ENCODE measurements around the gene CROCC2.

The CROCC2 gene

GRCh38 chr2:240858871-240859270, 47.3 kb upstream of the CROCC2 start:
- Histone ChIP-seq H4K20me1 (ENCODE audit: low read depth, low read length) (no peaks in the 10 kb centered on the region), H3K9me2 (replicated peaks; ENCODE audit: insufficient read depth, low read length) (no peaks in the 10 kb centered on the region), H3K9me3 (ENCODE audit: insufficient read depth, low read length) (0 out of 2 replicates have a peak, but pooled peaks cover 6% of the 10 kb centered on the region), H3K79me2 (ENCODE audit: insufficient read depth, low read length) (no peaks in the 10 kb centered on the region), H3K27ac (ENCODE audit: low read depth, low read length) (no peak overlapping the region), H2AFZ (ENCODE audit: low read depth, low read length, severe bottlenecking) (no peak overlapping the region), H3K9ac (ENCODE audit: low read length) (no peak overlapping the region), H3F3A (ENCODE audit: insufficient read depth) (no peaks in the 10 kb centered on the region), H3K36me3 (ENCODE audit: low read length) (no peaks in the 10 kb centered on the region), H3K4me2 (ENCODE audit: low read depth, low read length, poor library complexity, severe bottlenecking) (no peak overlapping the region), H3K27me3 (ENCODE audit: low read length) (no peaks in the 10 kb centered on the region), H3K4me3 (ENCODE audit: insufficient read depth, low read length, poor library complexity, severe bottlenecking) (no peak overlapping the region)
- TF ChIP-seq CTCF (IDR thresholded peaks at IDR 0.05; ENCODE audit: insufficient read depth, low read length, poor library complexity, severe bottlenecking) = no peak
- no peak for TF ChIP-seq EZH2phosphoT487 (conservative IDR thresholded peaks at IDR 0.05; ENCODE audit: low read length)

GRCh38 chr2:240861547-240861946, 44.6 kb upstream of the CROCC2 start:
- no peak overlapping the region for H3K4me3 ChIP-seq (ENCODE audit: insufficient read depth, low read length, poor library complexity, severe bottlenecking)
- H3K9me3 ChIP-seq (ENCODE audit: insufficient read depth, low read length) = no peaks in the 10 kb centered on the region
- no peaks in the 10 kb centered on the region for H3K9me2 ChIP-seq (replicated peaks; ENCODE audit: insufficient read depth, low read length)
- no peaks in the 10 kb centered on the region for H3K36me3 ChIP-seq (ENCODE audit: low read length)
- H3F3A ChIP-seq (ENCODE audit: insufficient read depth) = no peaks in the 10 kb centered on the region
- H3K27ac ChIP-seq (ENCODE audit: low read depth, low read length) = no peak overlapping the region
- no peak overlapping the region for H2AFZ ChIP-seq (ENCODE audit: low read depth, low read length, severe bottlenecking)
- no peak overlapping the region for H3K9ac ChIP-seq (ENCODE audit: low read length)
- TF ChIP-seq EZH2phosphoT487 (conservative IDR thresholded peaks at IDR 0.05; ENCODE audit: low read length) (no peak), CTCF (IDR thresholded peaks at IDR 0.05; ENCODE audit: insufficient read depth, low read length, poor library complexity, severe bottlenecking) (no peak)
- no peaks in the 10 kb centered on the region for H4K20me1 ChIP-seq (ENCODE audit: low read depth, low read length)
- H3K4me2 ChIP-seq (ENCODE audit: low read depth, low read length, poor library complexity, severe bottlenecking) = no peak overlapping the region
- H3K79me2 ChIP-seq (ENCODE audit: insufficient read depth, low read length) = no peaks in the 10 kb centered on the region
- H3K27me3 ChIP-seq (ENCODE audit: low read length) = no peaks in the 10 kb centered on the region

DNA sequence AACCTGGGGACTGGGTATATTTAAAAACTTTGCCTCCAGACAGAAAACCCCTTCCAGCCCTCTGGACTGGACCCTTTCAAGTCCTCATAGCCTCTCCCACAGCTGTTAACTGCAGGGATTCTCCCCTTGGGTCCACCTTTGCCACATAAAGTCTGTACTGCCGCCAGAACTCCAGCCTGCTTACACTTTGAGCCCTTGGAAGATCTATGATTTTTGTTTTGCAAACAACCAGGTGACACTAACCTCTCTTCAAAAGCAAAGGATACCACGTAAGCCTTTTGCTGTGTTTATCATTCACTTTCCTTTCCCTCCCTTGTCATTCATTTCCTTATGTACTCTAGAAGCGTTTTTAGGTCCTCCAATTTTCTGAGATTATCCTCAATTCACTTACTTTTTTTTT, 41.7 kb upstream of the CROCC2 start:
- Histone ChIP-seq H3K9me3 (ENCODE audit: insufficient read depth, low read length) (no peaks in the 10 kb centered on the region), H3K27ac (ENCODE audit: low read depth, low read length) (no peak overlapping the region), H3K4me3 (ENCODE audit: insufficient read depth, low read length, poor library complexity, severe bottlenecking) (no peak overlapping the region), H3K4me2 (ENCODE audit: low read depth, low read length, poor library complexity, severe bottlenecking) (no peak overlapping the region), H2AFZ (ENCODE audit: low read depth, low read length, severe bottlenecking) (no peak overlapping the region), H3K79me2 (ENCODE audit: insufficient read depth, low read length) (no peaks in the 10 kb centered on the region), H3K9ac (ENCODE audit: low read length) (no peak overlapping the region), H3K27me3 (ENCODE audit: low read length) (no peaks in the 10 kb centered on the region), H3K9me2 (replicated peaks; ENCODE audit: insufficient read depth, low read length) (no peaks in the 10 kb centered on the region), H4K20me1 (ENCODE audit: low read depth, low read length) (no peaks in the 10 kb centered on the region), H3K36me3 (ENCODE audit: low read length) (no peaks in the 10 kb centered on the region), H3F3A (ENCODE audit: insufficient read depth) (no peaks in the 10 kb centered on the region)
- no peak for TF ChIP-seq CTCF (IDR thresholded peaks at IDR 0.05; ENCODE audit: insufficient read depth, low read length, poor library complexity, severe bottlenecking)
- TF ChIP-seq EZH2phosphoT487 (conservative IDR thresholded peaks at IDR 0.05; ENCODE audit: low read length) = no peak
